Measurements from ENCODE around the gene FAM200C.
"Not testable (repeated sequence)": the region's sequence is repeated elsewhere in the genome, so short reads cannot be mapped to it uniquely, and the experiment has no call there.

FAM200C gene

DNA sequence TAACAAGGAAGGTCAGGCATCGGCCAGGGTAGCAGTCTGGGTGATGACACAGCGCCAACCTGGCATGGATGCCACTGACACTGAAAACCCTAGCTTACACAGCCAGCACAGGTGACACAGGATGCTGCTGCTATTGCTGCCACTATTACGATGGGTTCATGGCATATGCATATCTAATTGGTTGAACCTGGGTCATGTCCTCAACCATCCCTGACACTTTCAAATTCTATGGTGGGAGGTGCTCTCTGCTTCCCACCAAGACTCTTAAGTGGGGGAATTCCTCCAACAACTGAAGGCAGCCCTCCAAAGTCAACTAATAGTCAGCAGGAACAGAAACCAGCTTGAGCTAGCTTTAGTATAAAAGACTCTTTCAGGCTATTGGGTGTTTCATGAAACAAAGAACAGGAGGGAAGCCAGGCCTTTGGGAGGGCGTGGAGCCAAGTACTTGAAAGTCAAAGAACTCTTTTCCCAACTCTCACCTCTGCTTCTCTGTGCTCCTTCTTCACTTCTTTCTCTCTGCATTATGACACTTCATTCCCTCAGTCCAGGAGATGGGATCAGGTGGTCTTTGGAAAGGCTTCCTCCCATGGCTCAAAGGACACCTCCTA, 43.1 kb upstream of the FAM200C start:
- ChIA-PET POLR2A (interaction anchor here (0.7 kb wide), 1 partner anchor 1130 kb away, joined by 3 read pairs; no protein-coding TSS in a partner anchor), CTCF (interaction anchor here (1.1 to 7.5 kb wide), 6 partner anchors 16 to 67 kb away, joined by 4 to 156 read pairs (median 60); no protein-coding TSS in a partner anchor)
- H3K27me3 ChIP-seq (replicated peaks in 2 of 5; ENCODE audit: control insufficient read depth in 4 of 5, insufficient read depth in 5 of 5, low read length in 4 of 5): no peaks in the 10 kb centered on the region
- WGBS (ENCODE audit: insufficient coverage): 81% methylated on average over 4 of the region's 4 CpGs
- H3K27ac ChIP-seq (ENCODE audit: insufficient read depth in 1 of 2, low read depth in 1 of 2, low read length in 2 of 2, poor library complexity in 1 of 2, severe bottlenecking in 2 of 2): no peak overlapping the region
- peaks cover 0 to 1% (median 0%) of the 10 kb centered on the region in 5 experiments for H3K9me3 ChIP-seq (ENCODE audit: control extremely low read depth in 1 of 5, control insufficient read depth in 4 of 5, insufficient read depth in 2 of 5, low read depth in 1 of 5, low read length in 4 of 5)
- H3K4me1 ChIP-seq (ENCODE audit: control extremely low read depth in 1 of 4, control insufficient read depth in 4 of 4, insufficient read depth in 4 of 4, low read length in 3 of 4): peaks cover 10 to 27% (median 24%) of the 10 kb centered on the region in 4 experiments
- DNase-seq: no peak
- no peaks in the 10 kb centered on the region for H3K36me3 ChIP-seq (ENCODE audit: control insufficient read depth in 4 of 4, insufficient read depth in 4 of 4, low read length in 3 of 4)
- no peak overlapping the region for H3K4me3 ChIP-seq (ENCODE audit: control insufficient read depth in 1 of 7, extremely low read depth in 1 of 7, insufficient read depth in 4 of 7, low read depth in 2 of 7, low read length in 6 of 7)

- no peak overlapping the region for H3K27ac ChIP-seq (ENCODE audit: insufficient read depth in 1 of 2, low read depth in 1 of 2, low read length in 2 of 2, poor library complexity in 1 of 2, severe bottlenecking in 2 of 2)
- H3K4me1 ChIP-seq (ENCODE audit: control extremely low read depth in 1 of 4, control insufficient read depth in 4 of 4, insufficient read depth in 4 of 4, low read length in 3 of 4): peaks cover 10 to 33% (median 31%) of the 10 kb centered on the region in 4 experiments
- 0% methylated on average over 1 of the region's 1 CpG for WGBS (ENCODE audit: insufficient coverage)
- POLR2A ChIA-PET: interaction anchor here (1.2 kb wide), 1 partner anchor 27 kb away, joined by 3 read pairs; no protein-coding TSS in a partner anchor
- H3K4me3 ChIP-seq (ENCODE audit: control insufficient read depth in 1 of 7, extremely low read depth in 1 of 7, insufficient read depth in 4 of 7, low read depth in 2 of 7, low read length in 6 of 7): no peak overlapping the region
- H3K27me3 ChIP-seq (replicated peaks in 2 of 5; ENCODE audit: control insufficient read depth in 4 of 5, insufficient read depth in 5 of 5, low read length in 4 of 5): no peaks in the 10 kb centered on the region
- CTCF ChIA-PET: interaction anchor here (0.7 to 7.5 kb wide), 8 partner anchors 12 to 69 kb away, joined by 3 to 156 read pairs (median 28); no protein-coding TSS in a partner anchor
- peak in 2 of 3 donors; percentile 52 to 57 for DNase-seq
- H3K9me3 ChIP-seq (ENCODE audit: control extremely low read depth in 1 of 5, control insufficient read depth in 4 of 5, insufficient read depth in 2 of 5, low read depth in 1 of 5, low read length in 4 of 5): peaks cover 0 to 1% (median 0%) of the 10 kb centered on the region in 5 experiments
- no peaks in the 10 kb centered on the region for H3K36me3 ChIP-seq (ENCODE audit: control insufficient read depth in 4 of 4, insufficient read depth in 4 of 4, low read length in 3 of 4)
Observed at GRCh38 chr5:160441311-160441781, 41.5 kb upstream of the FAM200C start.

DNA sequence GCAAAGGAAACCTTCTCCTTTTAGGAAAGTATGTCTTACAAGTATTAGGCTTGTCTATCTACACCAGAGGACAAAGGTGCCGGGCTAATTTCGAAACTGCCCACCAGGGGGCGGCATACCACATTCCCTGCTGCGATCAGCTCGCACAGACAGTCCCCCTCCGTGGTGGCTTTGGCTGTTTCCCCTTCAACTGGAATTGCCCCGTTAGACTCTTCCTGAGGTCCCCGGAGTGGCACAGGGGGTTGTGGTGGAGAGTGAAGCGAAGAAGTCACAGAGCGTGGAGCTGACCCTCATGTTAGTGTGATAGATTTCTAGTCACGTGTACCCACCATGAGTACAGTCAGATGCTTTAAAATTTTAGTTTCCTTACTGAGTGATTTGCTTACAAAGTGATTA, 39.3 kb upstream of the FAM200C start:
- Histone ChIP-seq H3K4me1 (ENCODE audit: control extremely low read depth in 1 of 4, control insufficient read depth in 4 of 4, insufficient read depth in 4 of 4, low read length in 3 of 4) (peaks cover 10 to 34% (median 31%) of the 10 kb centered on the region in 4 experiments), H3K27me3 (replicated peaks in 2 of 5; ENCODE audit: control insufficient read depth in 4 of 5, insufficient read depth in 5 of 5, low read length in 4 of 5) (no peaks in the 10 kb centered on the region), H3K36me3 (ENCODE audit: control insufficient read depth in 4 of 4, insufficient read depth in 4 of 4, low read length in 3 of 4) (no peaks in the 10 kb centered on the region), H3K27ac (ENCODE audit: insufficient read depth in 1 of 2, low read depth in 1 of 2, low read length in 2 of 2, poor library complexity in 1 of 2, severe bottlenecking in 2 of 2) (peak overlapping the region; percentile 18 to 55), H3K9me3 (ENCODE audit: control extremely low read depth in 1 of 5, control insufficient read depth in 4 of 5, insufficient read depth in 2 of 5, low read depth in 1 of 5, low read length in 4 of 5) (no peaks in the 10 kb centered on the region), H3K4me3 (ENCODE audit: control insufficient read depth in 1 of 7, extremely low read depth in 1 of 7, insufficient read depth in 4 of 7, low read depth in 2 of 7, low read length in 6 of 7) (peak overlapping the region; percentile 5 to 94 (median 71))
- CTCF ChIA-PET: interaction anchor here (1.0 to 7.5 kb wide), 23 partner anchors 9 to 408 kb away, joined by 3 to 156 read pairs (median 11); partner anchors contain the start of genes PTTG1 and SLU7
- WGBS (ENCODE audit: insufficient coverage): 0% methylated on average over 5 of the region's 11 CpGs
- POLR2A ChIA-PET: interaction anchor here (2.2 to 2.3 kb wide), 2 partner anchors 28 to 67 kb away, joined by 7 to 26 read pairs; no protein-coding TSS in a partner anchor
- peak; percentile 86 to 90 (median 87) for DNase-seq

GRCh38 chr5:160438316-160439204, 38.7 kb upstream of the FAM200C start:
- H3K4me1 ChIP-seq (ENCODE audit: control extremely low read depth in 1 of 4, control insufficient read depth in 4 of 4, insufficient read depth in 4 of 4, low read length in 3 of 4): peaks cover 10 to 34% (median 31%) of the 10 kb centered on the region in 4 experiments
- H3K4me3 ChIP-seq (ENCODE audit: control insufficient read depth in 1 of 7, extremely low read depth in 1 of 7, insufficient read depth in 4 of 7, low read depth in 2 of 7, low read length in 6 of 7): peak overlapping the region; percentile 31 to 94 (median 71)
- DNase-seq: peak; percentile 78 to 83 (median 83)
- no peaks in the 10 kb centered on the region for H3K36me3 ChIP-seq (ENCODE audit: control insufficient read depth in 4 of 4, insufficient read depth in 4 of 4, low read length in 3 of 4)
- no peaks in the 10 kb centered on the region for H3K27me3 ChIP-seq (replicated peaks in 2 of 5; ENCODE audit: control insufficient read depth in 4 of 5, insufficient read depth in 5 of 5, low read length in 4 of 5)
- no peaks in the 10 kb centered on the region for H3K9me3 ChIP-seq (ENCODE audit: control extremely low read depth in 1 of 5, control insufficient read depth in 4 of 5, insufficient read depth in 2 of 5, low read depth in 1 of 5, low read length in 4 of 5)
- CTCF ChIA-PET: interaction anchor here (0.6 to 7.5 kb wide), 30 partner anchors 9 to 408 kb away, joined by 3 to 156 read pairs (median 9); partner anchors contain the start of genes PTTG1 and SLU7
- peak overlapping the region; percentile 18 to 28 for H3K27ac ChIP-seq (ENCODE audit: insufficient read depth in 1 of 2, low read depth in 1 of 2, low read length in 2 of 2, poor library complexity in 1 of 2, severe bottlenecking in 2 of 2)
- WGBS (ENCODE audit: insufficient coverage): 2% methylated on average over 10 of the region's 18 CpGs
- POLR2A ChIA-PET: interaction anchor here (2.2 to 2.3 kb wide), 2 partner anchors 29 to 68 kb away, joined by 7 to 26 read pairs; no protein-coding TSS in a partner anchor

DNA sequence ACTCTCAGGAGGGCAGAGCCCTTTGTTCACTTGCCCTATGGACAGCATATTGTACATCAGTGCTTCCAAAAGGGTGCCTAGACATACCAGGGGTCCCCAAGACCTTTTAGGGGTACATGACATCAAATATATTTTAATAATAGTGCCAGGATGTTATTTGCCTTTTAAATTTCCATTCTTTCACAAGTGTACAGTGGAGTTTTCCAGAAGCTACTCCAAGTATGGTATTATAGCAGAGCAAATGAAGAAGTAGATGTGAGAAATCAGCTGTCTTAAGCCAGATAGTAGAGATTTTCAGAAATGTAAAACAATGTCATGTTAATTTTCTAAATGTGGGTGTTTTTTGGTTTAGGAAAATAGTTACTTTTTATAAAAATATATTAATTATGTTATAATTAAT, 37.4 kb upstream of the FAM200C start:
- Histone ChIP-seq H3K27ac (ENCODE audit: insufficient read depth in 1 of 2, low read depth in 1 of 2, low read length in 2 of 2, poor library complexity in 1 of 2, severe bottlenecking in 2 of 2) (no peak overlapping the region), H3K36me3 (ENCODE audit: control insufficient read depth in 4 of 4, insufficient read depth in 4 of 4, low read length in 3 of 4) (no peaks in the 10 kb centered on the region), H3K27me3 (replicated peaks in 2 of 5; ENCODE audit: control insufficient read depth in 4 of 5, insufficient read depth in 5 of 5, low read length in 4 of 5) (no peaks in the 10 kb centered on the region), H3K4me1 (ENCODE audit: control extremely low read depth in 1 of 4, control insufficient read depth in 4 of 4, insufficient read depth in 4 of 4, low read length in 3 of 4) (peaks cover 10 to 34% (median 31%) of the 10 kb centered on the region in 4 experiments), H3K9me3 (ENCODE audit: control extremely low read depth in 1 of 5, control insufficient read depth in 4 of 5, insufficient read depth in 2 of 5, low read depth in 1 of 5, low read length in 4 of 5) (no peaks in the 10 kb centered on the region), H3K4me3 (ENCODE audit: control insufficient read depth in 1 of 7, extremely low read depth in 1 of 7, insufficient read depth in 4 of 7, low read depth in 2 of 7, low read length in 6 of 7) (no peak overlapping the region)
- ChIA-PET CTCF (interaction anchor here (1.0 to 7.5 kb wide), 12 partner anchors 8 to 349 kb away, joined by 3 to 156 read pairs (median 25); partner anchors contain the start of gene PTTG1), POLR2A (no interaction called here)
- DNase-seq: no peak

DNA sequence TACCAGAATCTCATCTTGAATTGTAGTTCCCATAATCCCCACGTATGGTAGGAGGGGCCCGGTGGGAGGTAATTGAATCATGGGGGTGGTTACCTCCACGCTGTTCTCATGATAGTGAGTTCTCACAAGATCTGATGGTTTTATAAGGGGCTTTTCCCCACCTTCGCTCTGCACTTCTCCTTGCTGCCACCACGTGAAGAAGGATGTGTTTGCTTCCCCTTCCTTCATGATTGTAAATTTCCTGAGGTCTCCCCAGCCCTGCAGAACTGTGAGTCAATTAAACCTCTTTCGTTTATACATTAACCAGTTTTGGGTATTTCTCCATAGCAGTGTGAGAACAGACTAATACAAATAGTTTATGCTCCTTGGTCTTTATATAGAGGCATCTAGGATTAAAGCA, 36.8 kb upstream of the FAM200C start:
- peak in 2 of 3 donors; percentile 68 to 71 for DNase-seq
- H3K4me3 ChIP-seq (ENCODE audit: control insufficient read depth in 1 of 7, extremely low read depth in 1 of 7, insufficient read depth in 4 of 7, low read depth in 2 of 7, low read length in 6 of 7): peak overlapping the region in 1 of 7 experiments; percentile 13
- ChIA-PET CTCF (interaction anchor here (3.3 to 6.1 kb wide), 3 partner anchors 13 to 350 kb away, joined by 29 to 156 read pairs (median 39); partner anchors contain the start of gene PTTG1), POLR2A (interaction anchor here (0.7 kb wide), 1 partner anchor 11 kb away, joined by 3 read pairs; no protein-coding TSS in a partner anchor)
- WGBS (ENCODE audit: insufficient coverage): 0% methylated on average over 2 of the region's 6 CpGs
- H3K27ac ChIP-seq (ENCODE audit: insufficient read depth in 1 of 2, low read depth in 1 of 2, low read length in 2 of 2, poor library complexity in 1 of 2, severe bottlenecking in 2 of 2); H3K36me3 ChIP-seq (ENCODE audit: control insufficient read depth in 4 of 4, insufficient read depth in 4 of 4, low read length in 3 of 4); H3K27me3 ChIP-seq (replicated peaks in 2 of 5; ENCODE audit: control insufficient read depth in 4 of 5, insufficient read depth in 5 of 5, low read length in 4 of 5); H3K9me3 ChIP-seq (ENCODE audit: control extremely low read depth in 1 of 5, control insufficient read depth in 4 of 5, insufficient read depth in 2 of 5, low read depth in 1 of 5, low read length in 4 of 5): not testable (repeated sequence)
- H3K4me1 ChIP-seq (ENCODE audit: control extremely low read depth in 1 of 4, control insufficient read depth in 4 of 4, insufficient read depth in 4 of 4, low read length in 3 of 4): peaks cover 10 to 30% (median 28%) of the 10 kb centered on the region in 4 experiments

Data from common myeloid progenitor, CD34-positive (primary cell).